SK-N-SH treated with all-trans-retinoic acid at 6 μM for 48 hours (cell line): Measurements from ENCODE around the gene AKAP13.

Experiments
- ATAC-seq: fragments of 200-7000 bp; cut with Tn5 transposase; 3 replicates; pipeline ENCODE4 v1.9.1; 2020; ENCODE audit warnings: mild to moderate bottlenecking, moderate library complexity
- ARNTL ChIP-seq: fragments of 450-650 bp; formaldehyde crosslinking; IDR thresholded peaks from 2 replicates; pipeline ENCODE4 v1.5.0; 2020; ENCODE audit warnings: low read depth, mild to moderate bottlenecking, moderate library complexity, borderline replicate concordance
- BACH2 ChIP-seq: fragments of 250-450 bp; sonication (Bioruptor Pico); IDR thresholded peaks from 2 replicates; pipeline ENCODE4 v1.9.0; 2021; ENCODE audit warnings: mild to moderate bottlenecking, borderline replicate concordance
- CSDC2 ChIP-seq: fragments of 250-450 bp; sonication (Bioruptor Pico); IDR thresholded peaks from 2 replicates; pipeline ENCODE4 v1.5.0; 2020; ENCODE audit warnings: mild to moderate bottlenecking, moderate library complexity
- GLIS3 ChIP-seq: fragments of 250-450 bp; sonication (Bioruptor Pico); IDR thresholded peaks from 2 replicates; pipeline ENCODE4 v1.5.0; 2020; ENCODE audit warnings: mild to moderate bottlenecking, moderate library complexity
- ISL1 ChIP-seq: fragments of 250-450 bp; sonication (Bioruptor Pico); IDR thresholded peaks from 2 replicates; pipeline ENCODE4 v2.1.2; 2022; ENCODE audit warnings: mild to moderate bottlenecking, moderate library complexity
- OSR1 ChIP-seq: fragments of 250-450 bp; sonication (Bioruptor Pico); IDR thresholded peaks from 2 replicates; pipeline ENCODE4 v1.8.0; 2022; ENCODE audit warnings: moderate library complexity, mild to moderate bottlenecking, inconsistent platforms
- RARB ChIP-seq: fragments of 250-450 bp; sonication (Bioruptor Pico); IDR thresholded peaks from 2 replicates; pipeline ENCODE4 v1.8.0; 2021; ENCODE audit warnings: mild to moderate bottlenecking, moderate library complexity
- SNAI2 ChIP-seq: fragments of 250-450 bp; sonication (Bioruptor Pico); IDR thresholded peaks from 2 replicates; pipeline ENCODE4 v1.5.0; 2020; ENCODE audit warnings: mild to moderate bottlenecking, moderate library complexity
- TCF4 ChIP-seq: fragments of 250-450 bp; sonication (Bioruptor Pico); IDR thresholded peaks from 2 replicates; pipeline ENCODE4 v1.8.0; 2021; ENCODE audit warnings: mild to moderate bottlenecking, moderate library complexity, borderline replicate concordance
- TOX ChIP-seq: fragments of 250-450 bp; sonication (Bioruptor Pico); IDR thresholded peaks from 2 replicates; pipeline ENCODE4 v1.8.0; 2021; ENCODE audit warnings: mild to moderate bottlenecking, moderate library complexity, borderline replicate concordance
- ZC3H10 ChIP-seq: fragments of 250-450 bp; sonication (Bioruptor Pico); IDR thresholded peaks from 2 replicates; pipeline ENCODE4 v1.5.1; 2021; ENCODE audit warnings: mild to moderate bottlenecking, moderate library complexity
- ZFP30 ChIP-seq: fragments of 450-650 bp; formaldehyde crosslinking; IDR thresholded peaks from 2 replicates; pipeline ENCODE4 v1.5.0; 2022; ENCODE audit warnings: mild to moderate bottlenecking, moderate library complexity
- ZNF565 ChIP-seq: fragments of 450-650 bp; formaldehyde crosslinking; conservative IDR thresholded peaks from 2 replicates; pipeline ENCODE4 v1.5.0; 2020; ENCODE audit warnings: low read depth, mild to moderate bottlenecking, moderate library complexity
- ZNF70 ChIP-seq: fragments of 450-650 bp; formaldehyde crosslinking; IDR thresholded peaks from 2 replicates; pipeline ENCODE4 v1.5.0; 2020; ENCODE audit warnings: mild to moderate bottlenecking, moderate library complexity
- ZNF8 ChIP-seq: fragments of 450-650 bp; formaldehyde crosslinking; IDR thresholded peaks from 2 replicates; pipeline ENCODE4 v1.5.0; 2020; ENCODE audit warnings: mild to moderate bottlenecking, moderate library complexity
- TF ChIP-seq, protein P1 (sequence below): fragments of 250-450 bp; sonication (Bioruptor Pico); IDR thresholded peaks from 2 replicates; pipeline ENCODE4 v1.8.0; 2021; ENCODE audit warnings: low read depth, mild to moderate bottlenecking, moderate library complexity, borderline replicate concordance
- TF ChIP-seq, protein P2 (sequence below): fragments of 250-450 bp; sonication (Bioruptor Pico); IDR thresholded peaks from 2 replicates; pipeline ENCODE4 v1.5.0; 2020; ENCODE audit warnings: mild to moderate bottlenecking, moderate library complexity
- TF ChIP-seq, protein P3 (sequence below): fragments of 250-450 bp; sonication (Bioruptor Pico); IDR thresholded peaks from 2 replicates; pipeline ENCODE4 v1.8.0; 2020; ENCODE audit warnings: mild to moderate bottlenecking, moderate library complexity, borderline replicate concordance
- TF ChIP-seq, protein P4 (sequence below): fragments of 250-450 bp; sonication (Bioruptor Pico); IDR thresholded peaks from 2 replicates; pipeline ENCODE4 v1.5.1; 2020; ENCODE audit warnings: low read depth, mild to moderate bottlenecking, moderate library complexity

AKAP13 gene

DNA sequence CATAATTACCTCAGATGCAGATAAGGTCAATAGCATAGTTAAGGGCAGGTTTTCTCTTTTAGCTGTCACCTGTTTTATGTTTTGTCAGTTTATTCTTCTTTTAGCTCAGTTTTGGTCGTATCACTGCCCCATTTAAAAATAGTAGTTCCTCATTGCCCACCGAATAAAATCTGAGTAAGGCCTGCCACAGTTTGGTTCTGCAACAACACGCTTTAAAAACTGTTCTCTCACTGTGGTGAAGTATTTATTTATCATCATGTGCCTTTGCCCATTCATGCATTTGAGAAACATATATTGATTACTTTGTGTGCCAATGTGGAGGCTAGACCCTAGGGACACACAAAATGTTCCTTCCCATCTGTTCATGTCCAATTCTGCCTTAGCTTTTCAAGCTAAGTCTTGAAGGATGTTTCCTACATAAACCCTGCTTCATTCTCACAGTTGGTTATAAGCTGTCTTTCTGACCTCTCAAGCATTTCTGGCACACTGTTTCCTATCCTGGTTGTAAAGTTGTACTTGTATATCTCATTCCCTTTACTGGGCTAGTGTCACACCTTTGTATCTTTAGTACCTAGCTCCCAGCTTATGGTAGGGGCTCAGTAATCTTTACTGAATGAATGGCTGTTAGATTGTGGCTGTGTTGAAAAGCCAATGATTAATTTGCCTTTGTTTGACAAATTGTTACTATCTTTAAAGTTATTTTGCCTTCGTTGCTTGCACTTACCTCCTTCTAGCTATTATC, 23.9 kb downstream of the AKAP13 start:
- no peak for TF ChIP-seq ZFP30 (CRISPR knock-in tag)
- no peak for TF ChIP-seq ZNF8
- no peak for TF ChIP-seq BACH2 (CRISPR knock-in tag)
- TF ChIP-seq, protein P1, sequence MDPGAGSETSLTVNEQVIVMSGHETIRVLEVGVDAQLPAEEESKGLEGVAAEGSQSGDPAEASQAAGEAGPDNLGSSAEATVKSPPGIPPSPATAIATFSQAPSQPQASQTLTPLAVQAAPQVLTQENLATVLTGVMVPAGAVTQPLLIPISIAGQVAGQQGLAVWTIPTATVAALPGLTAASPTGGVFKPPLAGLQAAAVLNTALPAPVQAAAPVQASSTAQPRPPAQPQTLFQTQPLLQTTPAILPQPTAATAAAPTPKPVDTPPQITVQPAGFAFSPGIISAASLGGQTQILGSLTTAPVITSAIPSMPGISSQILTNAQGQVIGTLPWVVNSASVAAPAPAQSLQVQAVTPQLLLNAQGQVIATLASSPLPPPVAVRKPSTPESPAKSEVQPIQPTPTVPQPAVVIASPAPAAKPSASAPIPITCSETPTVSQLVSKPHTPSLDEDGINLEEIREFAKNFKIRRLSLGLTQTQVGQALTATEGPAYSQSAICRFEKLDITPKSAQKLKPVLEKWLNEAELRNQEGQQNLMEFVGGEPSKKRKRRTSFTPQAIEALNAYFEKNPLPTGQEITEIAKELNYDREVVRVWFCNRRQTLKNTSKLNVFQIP: no peak
- TF ChIP-seq CSDC2 (CRISPR knock-in tag): no peak
- TF ChIP-seq ZNF565 (CRISPR knock-in tag): no peak
- no peak for TF ChIP-seq GLIS3 (CRISPR knock-in tag)
- TF ChIP-seq, protein P2, sequence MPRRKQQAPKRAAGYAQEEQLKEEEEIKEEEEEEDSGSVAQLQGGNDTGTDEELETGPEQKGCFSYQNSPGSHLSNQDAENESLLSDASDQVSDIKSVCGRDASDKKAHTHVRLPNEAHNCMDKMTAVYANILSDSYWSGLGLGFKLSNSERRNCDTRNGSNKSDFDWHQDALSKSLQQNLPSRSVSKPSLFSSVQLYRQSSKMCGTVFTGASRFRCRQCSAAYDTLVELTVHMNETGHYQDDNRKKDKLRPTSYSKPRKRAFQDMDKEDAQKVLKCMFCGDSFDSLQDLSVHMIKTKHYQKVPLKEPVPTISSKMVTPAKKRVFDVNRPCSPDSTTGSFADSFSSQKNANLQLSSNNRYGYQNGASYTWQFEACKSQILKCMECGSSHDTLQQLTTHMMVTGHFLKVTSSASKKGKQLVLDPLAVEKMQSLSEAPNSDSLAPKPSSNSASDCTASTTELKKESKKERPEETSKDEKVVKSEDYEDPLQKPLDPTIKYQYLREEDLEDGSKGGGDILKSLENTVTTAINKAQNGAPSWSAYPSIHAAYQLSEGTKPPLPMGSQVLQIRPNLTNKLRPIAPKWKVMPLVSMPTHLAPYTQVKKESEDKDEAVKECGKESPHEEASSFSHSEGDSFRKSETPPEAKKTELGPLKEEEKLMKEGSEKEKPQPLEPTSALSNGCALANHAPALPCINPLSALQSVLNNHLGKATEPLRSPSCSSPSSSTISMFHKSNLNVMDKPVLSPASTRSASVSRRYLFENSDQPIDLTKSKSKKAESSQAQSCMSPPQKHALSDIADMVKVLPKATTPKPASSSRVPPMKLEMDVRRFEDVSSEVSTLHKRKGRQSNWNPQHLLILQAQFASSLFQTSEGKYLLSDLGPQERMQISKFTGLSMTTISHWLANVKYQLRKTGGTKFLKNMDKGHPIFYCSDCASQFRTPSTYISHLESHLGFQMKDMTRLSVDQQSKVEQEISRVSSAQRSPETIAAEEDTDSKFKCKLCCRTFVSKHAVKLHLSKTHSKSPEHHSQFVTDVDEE (CRISPR knock-in tag): no peak
- no peak for TF ChIP-seq SNAI2 (CRISPR knock-in tag)
- no peak for TF ChIP-seq TCF4
- no peak for TF ChIP-seq RARB (CRISPR knock-in tag)
- ATAC-seq: peak; percentile 9; the same call in 1 of the 3 replicates

DNA sequence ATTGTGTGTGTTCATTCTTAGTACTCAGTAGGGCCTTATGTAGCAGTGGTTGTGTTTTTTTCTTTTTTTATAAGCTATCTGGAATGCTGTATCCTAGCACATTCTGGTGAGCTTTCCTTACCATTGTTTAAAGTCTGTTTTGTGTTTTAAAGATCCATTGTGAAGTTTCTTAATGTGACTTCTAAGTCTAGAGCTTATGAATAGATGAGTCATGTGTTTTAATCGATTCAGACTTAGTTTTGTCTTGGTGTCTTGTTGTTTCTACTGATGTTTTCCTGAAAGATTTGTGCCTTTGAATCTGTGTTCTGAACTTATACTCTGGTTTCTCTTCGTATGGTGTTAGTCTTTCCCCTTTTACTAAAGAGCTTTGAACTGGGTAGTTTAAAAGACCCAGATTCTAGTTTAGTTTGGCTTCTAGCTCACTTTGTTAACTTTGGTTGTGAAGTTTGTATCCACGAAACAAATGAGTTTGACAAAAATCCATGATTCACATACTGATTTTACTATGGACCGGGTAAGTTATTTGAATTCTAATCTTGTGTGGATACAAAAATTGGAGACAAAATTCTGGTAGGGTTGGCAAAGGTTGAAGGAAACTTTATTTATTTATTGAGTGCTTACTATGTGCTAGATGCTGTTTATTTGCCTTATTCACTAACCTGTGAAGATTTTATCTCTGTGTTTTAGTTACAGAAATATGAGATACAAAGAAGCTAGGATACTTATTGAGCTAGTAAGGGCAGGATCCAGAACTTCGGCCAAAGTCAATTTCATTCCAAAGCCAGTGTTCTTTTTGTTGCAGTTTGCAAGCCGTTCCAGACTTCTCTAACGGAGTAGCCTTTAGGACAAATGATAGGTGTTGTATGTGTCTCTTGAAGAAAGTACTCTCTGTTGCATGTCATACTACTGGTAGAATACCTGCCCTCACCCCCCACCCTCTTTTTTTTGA, 24.8 kb downstream of the AKAP13 start:
- TF ChIP-seq CSDC2 (CRISPR knock-in tag) (no peak), ZNF70 (no peak), ARNTL (CRISPR knock-in tag) (no peak), ZC3H10 (CRISPR knock-in tag) (no peak), ZNF8 (no peak), RARB (CRISPR knock-in tag) (no peak), TOX (CRISPR knock-in tag) (0 out of 2 replicates have a peak, but pooled peaks have one; percentile 40), ISL1 (peak; percentile 44), BACH2 (CRISPR knock-in tag) (no peak), SNAI2 (CRISPR knock-in tag) (no peak), ZNF565 (CRISPR knock-in tag) (no peak), OSR1 (no peak)
- TF ChIP-seq, protein P3, sequence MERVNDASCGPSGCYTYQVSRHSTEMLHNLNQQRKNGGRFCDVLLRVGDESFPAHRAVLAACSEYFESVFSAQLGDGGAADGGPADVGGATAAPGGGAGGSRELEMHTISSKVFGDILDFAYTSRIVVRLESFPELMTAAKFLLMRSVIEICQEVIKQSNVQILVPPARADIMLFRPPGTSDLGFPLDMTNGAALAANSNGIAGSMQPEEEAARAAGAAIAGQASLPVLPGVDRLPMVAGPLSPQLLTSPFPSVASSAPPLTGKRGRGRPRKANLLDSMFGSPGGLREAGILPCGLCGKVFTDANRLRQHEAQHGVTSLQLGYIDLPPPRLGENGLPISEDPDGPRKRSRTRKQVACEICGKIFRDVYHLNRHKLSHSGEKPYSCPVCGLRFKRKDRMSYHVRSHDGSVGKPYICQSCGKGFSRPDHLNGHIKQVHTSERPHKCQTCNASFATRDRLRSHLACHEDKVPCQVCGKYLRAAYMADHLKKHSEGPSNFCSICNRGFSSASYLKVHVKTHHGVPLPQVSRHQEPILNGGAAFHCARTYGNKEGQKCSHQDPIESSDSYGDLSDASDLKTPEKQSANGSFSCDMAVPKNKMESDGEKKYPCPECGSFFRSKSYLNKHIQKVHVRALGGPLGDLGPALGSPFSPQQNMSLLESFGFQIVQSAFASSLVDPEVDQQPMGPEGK (CRISPR knock-in tag): no peak
- TF ChIP-seq, protein P4, sequence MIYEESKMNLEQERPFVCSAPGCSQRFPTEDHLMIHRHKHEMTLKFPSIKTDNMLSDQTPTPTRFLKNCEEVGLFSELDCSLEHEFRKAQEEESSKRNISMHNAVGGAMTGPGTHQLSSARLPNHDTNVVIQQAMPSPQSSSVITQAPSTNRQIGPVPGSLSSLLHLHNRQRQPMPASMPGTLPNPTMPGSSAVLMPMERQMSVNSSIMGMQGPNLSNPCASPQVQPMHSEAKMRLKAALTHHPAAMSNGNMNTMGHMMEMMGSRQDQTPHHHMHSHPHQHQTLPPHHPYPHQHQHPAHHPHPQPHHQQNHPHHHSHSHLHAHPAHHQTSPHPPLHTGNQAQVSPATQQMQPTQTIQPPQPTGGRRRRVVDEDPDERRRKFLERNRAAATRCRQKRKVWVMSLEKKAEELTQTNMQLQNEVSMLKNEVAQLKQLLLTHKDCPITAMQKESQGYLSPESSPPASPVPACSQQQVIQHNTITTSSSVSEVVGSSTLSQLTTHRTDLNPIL (CRISPR knock-in tag): no peak
- TF ChIP-seq, protein P2 (CRISPR knock-in tag): no peak
- ATAC-seq: peak; percentile 85
